ENCODE data around the gene RNF31.

DNA sequence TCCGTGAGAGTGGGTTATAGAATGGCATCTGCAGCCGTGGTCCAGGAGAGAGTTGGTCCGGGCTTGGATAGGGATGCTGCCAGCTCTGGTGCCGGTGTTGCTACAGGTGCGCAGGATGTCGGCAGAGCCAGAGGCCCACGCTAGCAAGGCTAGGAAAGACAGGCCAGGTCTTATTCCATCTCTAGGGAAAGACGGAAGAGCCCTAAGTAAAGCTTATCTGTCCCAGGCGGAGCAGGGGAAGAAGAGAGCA is 11.8 kb upstream of the RNF31 start:
- TF ChIP-seq, protein P1, sequence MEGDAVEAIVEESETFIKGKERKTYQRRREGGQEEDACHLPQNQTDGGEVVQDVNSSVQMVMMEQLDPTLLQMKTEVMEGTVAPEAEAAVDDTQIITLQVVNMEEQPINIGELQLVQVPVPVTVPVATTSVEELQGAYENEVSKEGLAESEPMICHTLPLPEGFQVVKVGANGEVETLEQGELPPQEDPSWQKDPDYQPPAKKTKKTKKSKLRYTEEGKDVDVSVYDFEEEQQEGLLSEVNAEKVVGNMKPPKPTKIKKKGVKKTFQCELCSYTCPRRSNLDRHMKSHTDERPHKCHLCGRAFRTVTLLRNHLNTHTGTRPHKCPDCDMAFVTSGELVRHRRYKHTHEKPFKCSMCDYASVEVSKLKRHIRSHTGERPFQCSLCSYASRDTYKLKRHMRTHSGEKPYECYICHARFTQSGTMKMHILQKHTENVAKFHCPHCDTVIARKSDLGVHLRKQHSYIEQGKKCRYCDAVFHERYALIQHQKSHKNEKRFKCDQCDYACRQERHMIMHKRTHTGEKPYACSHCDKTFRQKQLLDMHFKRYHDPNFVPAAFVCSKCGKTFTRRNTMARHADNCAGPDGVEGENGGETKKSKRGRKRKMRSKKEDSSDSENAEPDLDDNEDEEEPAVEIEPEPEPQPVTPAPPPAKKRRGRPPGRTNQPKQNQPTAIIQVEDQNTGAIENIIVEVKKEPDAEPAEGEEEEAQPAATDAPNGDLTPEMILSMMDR (IDR thresholded peaks at IDR 0.05) = no peak
- TF ChIP-seq POLR2AphosphoS5 (IDR thresholded peaks at IDR 0.05) = no peak
- TF ChIP-seq POLR2A (IDR thresholded peaks at IDR 0.05) = no peak

All from gastroesophageal sphincter (tissue), 3 donors.